Fibroblast of lung (primary cell): ENCODE data around the gene GRB10.

Source experiments
- EZH2 ChIP-seq: IDR thresholded peaks from 2 replicates; pipeline ENCODE4 v1.5.1; 2012; ENCODE audit warnings: low read length, control low read depth, mild to moderate bottlenecking; ENCODE audit errors: missing control alignments
- TF ChIP-seq, protein P1 (sequence below), 2 donors: IDR thresholded peaks in 1 of 2; conservative IDR thresholded peaks in 1 of 2; 1 replicate in 1 of 2; 2 replicates in 1 of 2; pipeline ENCODE4 v1.5.1; 2011 to 2012; ENCODE audit warnings: low read length in 2 of 2, control low read depth in 1 of 2, inconsistent platforms in 1 of 2, low read depth in 1 of 2, mild to moderate bottlenecking in 1 of 2

DNA sequence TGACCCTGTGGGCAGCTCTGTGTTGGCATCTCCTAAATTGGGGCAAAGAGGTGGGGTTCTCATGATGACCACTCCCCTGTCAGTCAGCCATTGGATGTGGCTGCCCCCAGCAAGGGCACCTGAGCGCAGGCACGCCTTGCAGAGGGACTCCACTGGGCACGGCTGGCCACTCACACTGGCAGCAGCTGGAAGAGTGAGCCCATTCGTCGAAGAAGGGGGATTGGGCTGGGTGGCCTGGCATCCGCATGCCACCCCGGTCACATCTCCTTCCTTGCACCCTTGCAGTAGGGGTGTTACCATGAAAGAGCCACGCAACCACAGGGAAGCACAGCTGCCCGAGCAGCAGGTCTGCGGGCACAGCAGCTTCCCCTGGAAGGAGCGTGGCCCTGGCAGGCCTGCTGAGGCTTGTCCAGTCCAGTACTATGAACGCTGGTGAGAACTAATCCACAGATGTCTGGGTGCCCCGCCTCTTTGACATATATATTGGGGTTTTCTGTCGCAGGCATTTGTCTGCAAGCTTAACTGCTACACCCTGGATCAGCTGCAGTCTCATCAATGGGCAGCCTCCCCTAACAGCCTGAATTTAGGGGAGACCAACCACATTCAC, 25.7 kb upstream of the GRB10 start:
- TF ChIP-seq, protein P1, sequence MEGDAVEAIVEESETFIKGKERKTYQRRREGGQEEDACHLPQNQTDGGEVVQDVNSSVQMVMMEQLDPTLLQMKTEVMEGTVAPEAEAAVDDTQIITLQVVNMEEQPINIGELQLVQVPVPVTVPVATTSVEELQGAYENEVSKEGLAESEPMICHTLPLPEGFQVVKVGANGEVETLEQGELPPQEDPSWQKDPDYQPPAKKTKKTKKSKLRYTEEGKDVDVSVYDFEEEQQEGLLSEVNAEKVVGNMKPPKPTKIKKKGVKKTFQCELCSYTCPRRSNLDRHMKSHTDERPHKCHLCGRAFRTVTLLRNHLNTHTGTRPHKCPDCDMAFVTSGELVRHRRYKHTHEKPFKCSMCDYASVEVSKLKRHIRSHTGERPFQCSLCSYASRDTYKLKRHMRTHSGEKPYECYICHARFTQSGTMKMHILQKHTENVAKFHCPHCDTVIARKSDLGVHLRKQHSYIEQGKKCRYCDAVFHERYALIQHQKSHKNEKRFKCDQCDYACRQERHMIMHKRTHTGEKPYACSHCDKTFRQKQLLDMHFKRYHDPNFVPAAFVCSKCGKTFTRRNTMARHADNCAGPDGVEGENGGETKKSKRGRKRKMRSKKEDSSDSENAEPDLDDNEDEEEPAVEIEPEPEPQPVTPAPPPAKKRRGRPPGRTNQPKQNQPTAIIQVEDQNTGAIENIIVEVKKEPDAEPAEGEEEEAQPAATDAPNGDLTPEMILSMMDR (conservative IDR thresholded peaks at IDR 0.05 in 1 of 2, IDR thresholded peaks at IDR 0.05 in 1 of 2; ENCODE audit: low read depth in 1 of 2, low read length in 2 of 2): no peak
- no peak for TF ChIP-seq EZH2
